HG03039 (cell line): Measurements from ENCODE around the gene GSK3A.

Source experiments
- ATAC-seq: cut with Tn5 transposase; IDR thresholded peaks from one replicate; pipeline ENCODE4 v1.9.1; 2021; ENCODE audit warnings: mild to moderate bottlenecking, moderate library complexity; ENCODE audit not compliant: unreplicated experiment

The GSK3A gene

DNA sequence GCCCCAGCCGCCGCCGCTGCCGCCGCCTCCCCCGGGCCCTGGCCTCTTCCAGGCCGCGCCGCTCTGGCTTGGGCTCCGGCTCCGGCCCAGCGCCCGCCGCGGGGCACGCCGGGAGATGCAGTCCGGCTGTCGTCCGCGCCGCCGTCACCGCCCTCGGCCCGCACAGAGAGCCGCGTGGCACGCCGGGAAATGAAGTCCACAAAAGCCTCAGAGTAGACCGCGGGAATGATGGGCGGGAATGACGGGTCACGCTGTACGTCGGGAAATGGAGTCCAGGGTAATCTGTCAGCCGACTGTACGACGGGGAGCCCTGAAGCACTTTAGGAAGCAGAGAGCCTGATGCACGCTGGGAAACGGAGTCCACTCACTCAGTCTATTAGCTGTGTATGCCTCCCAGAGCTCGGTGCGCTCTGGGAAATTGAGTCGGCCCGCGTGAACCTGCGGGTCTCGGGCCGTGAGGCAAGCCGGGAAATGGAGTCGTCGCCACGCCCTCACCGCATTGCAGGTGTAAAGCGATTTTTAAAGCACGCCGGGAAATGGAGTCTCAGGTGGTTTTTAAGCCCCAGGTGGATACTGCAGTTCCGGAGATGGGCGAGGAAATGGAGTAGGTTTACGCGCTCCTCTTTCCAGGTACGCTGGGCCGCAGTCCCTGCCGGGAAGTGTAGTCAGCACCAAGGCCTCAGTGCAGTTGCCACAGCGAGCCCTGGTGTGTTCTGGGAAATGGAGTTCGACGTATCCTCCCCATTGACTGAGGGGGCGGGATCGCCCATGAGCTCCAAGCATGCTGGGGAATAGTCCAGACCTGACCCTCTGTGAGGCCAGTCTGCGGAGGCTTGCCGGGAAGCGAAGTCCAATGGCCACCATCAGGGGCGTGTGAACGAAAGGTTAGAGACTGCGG is at the start of gene GSK3A:
Gene GSK3A (minus strand): TSS at position 91 of the 898 bp plus-strand sequence. CDS start 137 bp downstream, outside the sequence.
- peak; percentile 45 for ATAC-seq

DNA sequence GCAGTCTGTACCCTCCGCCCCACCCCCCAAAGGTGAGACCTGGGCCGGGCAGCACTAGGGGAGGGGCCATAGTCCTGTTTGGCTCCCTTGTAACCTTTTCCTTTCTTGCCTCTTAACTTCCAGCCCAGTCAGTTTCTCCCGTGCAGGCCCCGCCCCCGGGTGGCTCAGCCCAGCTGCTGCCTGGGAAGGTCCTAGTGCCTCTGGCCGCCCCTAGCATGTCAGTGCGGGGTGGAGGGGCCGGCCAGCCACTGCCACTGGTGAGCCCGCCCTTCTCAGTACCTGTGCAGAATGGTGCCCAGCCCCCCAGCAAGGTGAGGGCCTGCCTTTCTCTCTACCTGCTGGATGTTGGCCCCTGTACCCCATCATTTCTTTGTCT is 49.0 kb upstream of the GSK3A start:
- ATAC-seq, result no peak

DNA sequence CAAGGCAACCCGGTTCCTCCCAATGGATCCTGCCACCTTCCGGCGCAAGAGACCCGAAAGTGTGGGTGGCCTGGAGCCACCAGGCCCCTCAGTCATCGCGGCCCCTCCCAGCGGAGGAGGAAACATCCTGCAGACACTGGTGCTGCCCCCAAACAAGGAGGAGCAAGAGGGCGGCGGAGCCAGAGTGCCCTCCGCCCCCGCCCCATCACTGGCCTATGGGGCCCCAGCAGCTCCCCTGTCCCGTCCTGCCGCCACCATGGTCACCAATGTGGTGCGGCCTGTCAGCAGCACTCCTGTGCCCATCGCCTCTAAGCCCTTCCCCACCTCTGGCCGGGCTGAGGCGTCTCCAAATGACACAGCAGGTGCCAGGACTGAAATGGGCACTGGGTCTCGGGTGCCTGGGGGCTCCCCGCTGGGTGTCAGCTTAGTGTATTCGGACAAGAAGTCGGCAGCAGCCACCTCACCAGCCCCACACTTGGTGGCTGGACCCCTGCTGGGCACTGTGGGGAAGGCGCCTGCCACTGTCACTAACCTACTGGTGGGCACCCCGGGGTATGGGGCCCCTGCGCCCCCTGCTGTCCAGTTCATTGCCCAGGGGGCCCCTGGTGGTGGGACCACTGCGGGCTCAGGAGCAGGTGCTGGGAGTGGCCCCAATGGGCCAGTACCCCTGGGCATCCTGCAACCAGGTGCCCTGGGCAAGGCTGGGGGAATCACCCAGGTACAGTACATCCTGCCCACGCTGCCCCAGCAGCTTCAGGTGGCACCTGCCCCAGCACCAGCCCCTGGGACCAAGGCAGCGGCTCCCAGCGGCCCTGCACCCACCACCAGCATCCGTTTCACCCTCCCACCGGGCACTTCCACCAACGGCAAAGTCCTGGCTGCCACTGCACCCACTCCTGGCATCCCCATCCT is 48.4 kb upstream of the GSK3A start:
- no peak for ATAC-seq

DNA sequence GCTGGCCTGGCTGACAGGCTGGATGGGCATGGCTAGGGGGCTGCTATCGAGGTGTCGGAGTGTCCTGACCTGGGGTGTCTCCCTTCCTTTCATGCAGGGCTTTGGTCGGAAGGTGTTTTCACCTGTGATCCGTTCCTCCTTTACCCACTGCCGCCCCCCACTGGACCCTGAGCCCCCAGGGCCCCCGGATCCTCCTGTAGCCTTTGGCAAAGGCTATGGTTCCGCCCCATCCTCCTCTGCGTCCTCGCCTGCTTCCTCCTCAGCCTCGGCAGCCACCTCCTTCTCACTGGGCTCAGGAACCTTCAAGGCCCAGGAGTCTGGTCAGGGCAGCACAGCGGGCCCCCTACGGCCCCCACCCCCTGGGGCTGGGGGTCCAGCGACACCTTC is 47.7 kb upstream of the GSK3A start:
- ATAC-seq, result no peak

DNA sequence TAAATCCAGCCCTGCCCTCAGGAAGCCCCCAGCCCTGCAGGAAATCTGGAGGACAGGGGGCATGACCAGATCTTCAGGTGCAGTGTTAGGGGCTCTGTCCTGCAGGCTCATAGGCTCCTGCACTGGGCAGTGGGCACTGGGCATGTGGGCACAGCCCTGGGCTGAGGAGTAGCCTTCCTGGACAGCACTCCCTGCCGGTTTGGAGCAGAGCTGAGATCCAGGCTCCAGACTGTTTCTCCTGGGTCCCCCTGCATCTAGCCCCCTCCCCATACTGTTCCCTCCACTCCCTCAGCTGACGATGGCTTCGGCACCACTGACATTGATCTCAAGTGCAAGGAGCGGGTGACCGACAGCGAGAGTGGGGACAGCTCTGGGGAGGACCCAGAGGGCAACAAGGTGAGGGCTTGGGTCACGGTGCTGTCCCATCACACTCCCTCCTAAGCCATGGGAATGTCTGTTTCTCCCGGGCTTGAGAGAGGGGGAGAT is 47.2 kb upstream of the GSK3A start:
- no peak for ATAC-seq

DNA sequence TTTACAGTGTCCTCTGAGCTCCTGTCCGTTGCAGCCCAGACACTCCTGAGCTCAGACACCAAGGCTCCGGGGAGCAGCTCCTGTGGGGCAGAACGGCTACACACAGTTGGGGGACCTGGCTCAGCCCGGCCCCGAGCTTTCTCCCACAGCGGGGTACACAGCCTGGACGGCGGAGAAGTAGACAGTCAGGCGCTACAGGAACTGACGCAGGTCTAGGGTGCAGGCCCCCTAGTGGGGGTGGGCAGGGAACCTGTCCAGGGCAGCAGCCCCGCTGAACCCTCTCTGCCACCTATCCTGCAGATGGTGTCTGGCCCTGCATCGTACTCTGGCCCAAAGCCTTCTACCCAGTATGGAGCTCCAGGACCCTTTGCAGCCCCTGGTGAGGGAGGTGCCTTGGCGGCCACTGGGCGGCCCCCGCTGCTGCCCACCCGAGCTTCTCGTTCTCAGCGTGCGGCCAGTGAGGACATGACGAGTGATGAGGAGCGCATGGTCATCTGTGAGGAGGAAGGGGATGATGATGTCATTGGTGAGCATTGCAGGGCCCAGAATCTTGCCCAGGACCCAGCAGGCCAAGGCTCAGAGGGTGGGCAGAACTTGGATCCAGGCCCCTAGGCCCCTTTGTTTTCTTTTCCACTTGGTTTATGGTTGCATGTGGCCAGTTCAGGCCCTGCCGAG is 46.6 kb upstream of the GSK3A start:
- no peak for ATAC-seq

DNA sequence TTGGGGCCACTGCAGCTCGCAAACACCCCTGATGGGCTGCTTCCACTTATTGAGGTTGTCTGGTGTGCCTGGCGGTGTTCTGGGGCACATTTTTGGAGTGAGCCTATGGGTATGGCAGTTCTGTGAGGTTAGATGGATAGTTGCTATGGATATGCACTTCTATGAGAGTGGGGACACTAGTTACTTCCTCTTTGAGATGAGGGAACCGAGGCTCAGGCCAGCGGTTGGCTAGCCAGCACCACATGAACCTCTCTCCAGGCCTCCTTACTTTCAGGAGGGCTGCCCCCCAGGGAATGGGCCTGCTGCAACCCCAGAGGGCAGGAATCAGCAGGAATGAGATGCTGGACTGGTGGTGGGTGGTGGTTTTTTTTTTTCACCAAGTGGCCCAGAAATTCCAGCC is 46.0 kb upstream of the GSK3A start:
- no peak for ATAC-seq

DNA sequence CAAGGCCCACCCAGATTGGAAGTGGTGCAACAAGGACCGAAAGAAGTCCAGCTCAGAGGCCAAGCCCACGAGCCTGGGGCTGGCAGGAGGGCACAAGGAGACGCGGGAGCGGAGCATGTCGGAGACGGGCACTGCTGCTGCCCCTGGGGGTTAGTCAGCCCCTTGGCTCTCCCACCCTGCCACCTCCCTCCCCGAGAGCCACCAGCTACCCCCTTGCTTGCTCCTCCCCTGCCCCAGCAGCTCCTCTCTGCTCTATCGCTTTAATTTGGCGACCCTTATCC is 45.4 kb upstream of the GSK3A start:
- no peak for ATAC-seq

DNA sequence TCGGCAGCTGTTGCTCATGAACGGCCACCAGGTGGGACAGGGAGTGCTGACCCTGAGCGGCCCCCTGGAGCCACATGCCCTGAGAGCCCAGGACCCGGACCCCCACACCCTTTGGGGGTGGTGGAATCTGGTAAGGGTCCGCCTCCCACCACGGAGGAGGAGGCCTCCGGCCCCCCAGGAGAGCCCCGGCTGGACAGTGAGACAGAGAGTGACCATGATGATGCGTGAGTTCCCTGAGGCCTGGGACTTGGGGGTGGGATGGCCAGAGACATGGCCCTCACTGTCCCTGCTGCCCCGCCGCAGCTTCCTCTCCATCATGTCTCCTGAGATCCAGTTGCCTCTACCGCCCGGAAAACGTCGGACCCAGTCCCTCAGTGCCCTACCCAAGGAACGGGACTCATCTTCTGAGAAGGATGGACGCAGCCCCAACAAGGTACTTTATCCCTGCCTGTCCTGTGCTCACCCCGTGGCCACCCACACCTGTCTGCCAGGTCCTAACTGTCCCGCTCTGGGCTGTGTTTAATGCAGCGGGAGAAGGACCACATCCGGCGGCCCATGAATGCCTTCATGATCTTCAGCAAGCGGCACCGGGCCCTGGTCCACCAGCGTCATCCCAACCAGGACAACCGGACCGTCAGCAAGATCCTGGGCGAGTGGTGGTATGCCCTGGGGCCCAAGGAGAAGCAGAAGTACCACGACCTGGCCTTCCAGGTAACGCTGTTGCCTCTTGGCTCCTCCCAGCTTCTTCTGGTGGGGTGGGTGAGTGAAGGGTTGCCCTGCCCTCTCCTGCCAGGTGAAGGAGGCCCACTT is 44.8 kb upstream of the GSK3A start:
- ATAC-seq, result no peak

DNA sequence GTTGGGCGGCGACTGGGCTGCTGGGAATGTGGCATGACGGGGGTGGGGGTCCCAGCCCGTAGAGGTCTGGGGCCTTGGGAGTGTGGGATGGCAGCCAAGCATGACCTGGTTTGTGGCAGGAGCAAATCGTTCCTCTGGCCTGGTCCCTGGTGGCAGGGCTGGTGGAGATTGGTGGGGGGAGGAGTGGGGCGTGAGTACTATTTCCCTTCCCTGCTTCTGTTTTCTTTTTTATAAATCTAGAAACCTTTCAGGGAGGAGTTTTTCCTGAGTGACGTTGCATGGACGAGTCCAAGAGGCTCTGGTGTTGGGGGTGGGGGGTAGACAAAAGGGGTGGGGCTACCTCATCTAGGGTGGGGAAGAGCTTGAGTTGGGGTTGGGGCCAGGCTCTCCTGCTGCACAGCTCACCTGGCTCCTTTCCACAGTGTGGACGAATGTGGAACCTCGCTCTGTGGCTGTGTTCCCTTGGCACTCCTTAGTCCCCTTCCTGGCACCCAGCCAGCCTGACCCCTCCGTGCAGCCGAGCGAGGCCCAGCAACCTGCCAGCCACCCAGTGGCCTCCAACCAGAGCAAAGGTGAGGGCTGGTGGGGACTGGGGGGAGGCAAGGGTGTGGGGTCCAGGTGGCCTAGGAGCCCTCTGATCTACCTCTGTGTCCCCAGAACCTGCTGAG is 44.1 kb upstream of the GSK3A start:
- ATAC-seq, result no peak

DNA sequence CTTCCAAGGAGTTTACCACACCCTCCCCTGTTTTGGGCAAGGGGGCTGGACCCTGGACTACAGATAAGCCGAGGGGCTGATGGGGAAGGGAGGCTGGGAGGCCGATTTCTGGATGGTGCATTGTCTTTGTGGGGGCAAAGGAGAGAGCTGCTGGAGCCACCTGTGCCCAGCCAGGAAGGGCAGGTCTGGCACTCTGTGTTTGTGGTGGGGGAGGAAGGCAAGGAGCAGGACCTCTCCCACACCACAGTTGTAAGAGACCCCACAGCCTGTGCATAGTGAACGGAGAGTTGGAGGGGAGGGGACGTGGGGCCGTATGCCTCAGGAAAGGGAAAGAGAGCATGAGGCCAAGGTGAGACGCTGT is 43.6 kb upstream of the GSK3A start:
- ATAC-seq, result no peak

DNA sequence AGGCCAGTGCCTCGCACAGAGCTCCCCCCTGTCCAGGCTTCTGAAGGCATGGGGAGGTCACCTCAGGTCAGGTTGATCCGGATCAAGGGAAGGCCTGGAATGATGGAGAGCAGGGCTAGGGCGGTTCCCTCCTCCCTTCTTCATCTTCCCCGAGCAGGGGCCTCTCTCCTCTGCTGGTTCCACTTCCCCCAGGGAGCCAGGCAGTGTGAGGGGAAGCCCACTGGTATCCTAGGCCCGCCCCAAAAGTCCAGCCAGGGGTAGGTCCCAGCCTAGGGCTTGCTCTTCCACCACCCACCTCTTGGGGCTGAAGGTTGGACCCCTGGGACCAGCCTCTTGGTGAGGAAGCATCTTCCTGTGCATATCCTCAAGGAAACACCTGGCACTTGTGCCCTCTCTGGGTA is 43.1 kb upstream of the GSK3A start:
- ATAC-seq, result no peak

DNA sequence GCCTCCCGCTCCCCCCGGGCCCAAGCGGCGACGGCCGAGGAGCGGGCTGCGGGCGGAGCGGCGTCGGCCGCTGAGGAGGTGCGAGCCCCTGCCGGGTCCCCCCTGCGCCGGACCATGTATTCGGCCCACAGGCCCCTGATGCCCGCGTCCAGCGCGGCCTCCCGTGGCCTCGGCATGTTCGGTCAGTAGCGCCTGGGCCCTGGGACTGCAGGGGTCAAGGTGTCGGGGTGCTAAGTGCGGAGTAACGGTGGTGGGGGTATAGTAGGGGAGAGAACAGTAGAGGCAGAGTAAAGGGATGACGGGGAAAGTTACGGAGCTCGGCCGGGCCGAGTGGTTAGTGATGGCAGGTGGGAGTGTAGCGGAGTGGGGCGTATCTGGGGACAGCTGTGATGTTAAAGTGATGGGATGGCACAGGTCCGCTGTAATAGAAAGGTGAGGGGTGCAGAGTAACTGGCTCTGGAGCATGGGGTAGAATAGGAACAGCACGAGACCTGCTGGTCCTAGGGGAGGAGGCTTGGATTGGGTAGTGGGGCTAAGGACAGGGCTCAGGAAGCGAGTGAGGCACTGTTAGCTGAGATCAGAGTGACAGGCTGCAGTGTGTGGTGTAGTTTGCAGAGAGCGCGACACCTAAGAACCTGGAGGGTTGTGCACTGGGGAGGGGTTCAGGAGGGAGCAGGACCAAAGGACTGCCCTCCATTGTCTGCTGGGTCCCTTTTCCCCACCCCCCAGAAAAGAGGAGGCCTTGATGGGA is 42.4 kb upstream of the GSK3A start:
- ATAC-seq, result no peak

DNA sequence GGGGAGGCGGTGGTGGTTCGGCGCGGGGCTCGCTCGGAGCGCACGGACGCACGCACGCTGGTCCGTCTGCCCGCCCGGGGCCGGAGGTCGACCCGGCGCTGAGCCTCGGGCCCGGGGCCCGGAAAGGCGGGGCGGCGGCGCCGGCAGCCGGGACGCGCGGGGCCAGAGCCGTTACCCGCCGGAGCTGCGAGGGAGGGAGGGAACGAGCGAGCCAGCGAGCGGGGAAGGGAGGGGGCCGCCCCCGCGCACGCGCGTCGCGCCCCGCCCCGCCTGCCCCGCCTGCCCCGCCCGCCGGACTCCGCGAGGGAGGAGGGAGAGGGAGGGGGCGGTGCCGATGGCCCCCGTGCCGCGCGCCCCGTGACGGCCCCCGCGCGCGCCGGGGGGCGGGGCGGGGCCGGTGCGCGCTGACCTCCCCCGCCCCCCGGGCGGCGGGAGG is 41.7 kb upstream of the GSK3A start:
- peak; percentile 29 for ATAC-seq

DNA sequence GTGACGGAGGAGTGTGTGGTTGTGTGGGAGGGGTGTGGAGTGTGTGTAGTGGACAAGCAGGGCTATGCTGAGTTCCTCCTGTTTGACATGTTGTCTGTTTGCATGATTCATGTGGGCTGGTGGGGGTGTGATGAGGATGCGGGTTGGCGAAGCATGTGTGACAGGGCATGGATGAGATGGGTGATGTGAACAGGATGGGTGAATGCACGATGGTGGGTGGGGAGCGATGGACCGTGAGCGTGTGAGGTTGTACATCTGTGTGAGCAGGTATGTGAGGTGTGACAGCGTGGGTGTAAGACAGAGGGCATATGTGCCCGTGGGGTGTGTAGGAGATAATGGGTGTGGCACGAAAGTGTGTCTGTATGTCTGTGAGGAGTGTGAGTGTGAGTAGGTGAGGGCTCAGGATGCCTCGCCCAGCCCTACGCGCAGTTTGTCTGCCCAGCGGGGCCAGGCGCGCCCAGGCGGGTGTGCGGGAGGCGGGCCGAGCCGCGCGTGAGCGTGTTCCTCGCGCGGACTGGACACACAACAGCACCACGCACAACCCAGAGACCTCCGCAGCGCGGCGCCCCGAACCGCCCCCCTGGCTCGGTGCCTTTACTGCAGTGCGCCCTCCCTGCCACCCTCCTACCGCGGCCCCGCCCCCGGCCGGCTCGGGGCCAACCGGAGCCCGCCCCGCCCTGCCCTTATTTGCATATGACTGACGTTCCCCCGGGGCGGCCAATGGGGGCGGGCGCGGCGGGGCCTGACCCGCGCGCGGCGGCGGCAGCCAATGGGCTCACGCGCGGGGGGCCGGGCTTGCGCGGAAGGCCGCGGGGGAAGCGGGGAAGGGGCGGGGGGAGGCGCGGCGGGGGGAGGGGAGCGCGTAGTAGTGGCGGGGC is 41.0 kb upstream of the GSK3A start:
- ATAC-seq, result peak; percentile 42

DNA sequence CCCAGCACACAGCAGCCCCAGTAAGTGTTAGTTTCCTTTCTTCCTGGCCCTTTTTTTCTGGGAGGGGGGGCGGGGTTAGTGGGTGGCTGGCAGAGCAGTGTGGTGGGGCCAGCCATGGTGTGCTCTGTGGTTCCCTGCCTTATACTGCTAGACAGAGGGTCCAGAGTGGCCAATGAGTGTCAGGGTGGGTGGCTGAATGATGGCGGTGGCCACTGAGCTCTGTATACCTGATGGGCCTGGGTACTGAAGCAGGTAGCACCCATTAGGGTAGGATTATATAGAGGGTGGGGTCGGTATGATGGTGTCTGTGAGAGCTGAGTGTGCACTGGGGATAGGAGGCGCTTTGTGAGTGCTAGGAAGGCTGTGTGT is 40.4 kb upstream of the GSK3A start:
- no peak for ATAC-seq

DNA sequence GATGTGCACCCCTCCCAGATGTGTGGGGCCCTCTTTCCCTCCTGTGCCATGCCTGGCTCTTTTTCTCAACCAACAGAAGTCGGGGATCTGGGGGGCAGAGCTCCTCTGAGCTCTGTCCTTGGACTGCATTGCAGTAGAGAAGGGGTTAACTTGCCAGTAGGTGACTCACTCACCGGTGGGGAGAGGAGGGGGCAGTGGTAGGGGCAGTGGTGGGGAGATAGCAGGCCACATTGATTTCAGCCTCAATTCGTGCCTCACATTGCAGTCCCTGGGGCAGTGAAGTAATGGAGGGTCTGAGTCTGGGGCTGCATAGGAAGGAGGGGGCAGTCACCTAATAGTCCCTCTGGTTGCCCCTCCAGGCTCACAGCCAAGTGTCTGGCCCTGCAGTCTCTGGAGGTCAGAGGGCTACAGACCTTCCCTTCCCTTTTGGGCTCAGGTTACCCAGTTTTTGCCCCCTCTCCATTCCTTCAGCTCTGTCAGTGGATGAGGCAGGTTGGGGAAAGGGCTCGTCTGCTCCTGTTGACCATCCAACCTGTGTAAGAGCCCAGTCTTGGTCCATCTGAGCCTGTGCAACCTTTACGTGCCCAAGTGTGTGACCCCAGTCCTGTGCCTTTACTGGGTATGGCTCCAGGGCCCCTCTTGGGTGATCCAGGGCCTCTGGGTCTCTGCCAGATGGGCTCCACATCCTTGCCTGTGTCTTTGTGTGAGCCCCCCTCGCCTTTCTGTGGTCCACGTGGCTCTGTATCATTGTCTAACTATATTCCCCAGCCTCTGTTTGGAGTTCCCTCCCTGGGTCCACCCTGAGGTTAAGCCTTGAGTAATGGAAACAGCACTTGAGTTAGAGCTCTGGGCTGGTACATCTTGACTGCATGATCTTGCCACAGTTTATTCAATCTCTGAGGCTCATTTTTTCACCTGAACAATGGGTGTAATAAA is 39.7 kb upstream of the GSK3A start:
- no peak for ATAC-seq
